GM12878 (cell line): ENCODE data around the gene AGFG1. TPM values are rescaled to one million over a fixed set of nuclear protein-coding genes. Genes with fewer than 3 reads are reported as not detected.

ENCODE experiments used
- ATAC-seq: fragments of 200-7000 bp; cut with Tn5 transposase; 3 replicates; pipeline ENCODE4 v1.9.1; 2020; ENCODE audit warnings: mild to moderate bottlenecking, moderate library complexity
- BruUV-seq: library from RNA; stranded (reverse); fragments of 400-500 nt; replicated peaks from 2 replicates; lab custom pipeline; 2021; lab: Mats Ljungman, UMichigan
- CTCF ChIA-PET: fragments of 300-600 bp; sonication (Branson Sonifier 250); formaldehyde crosslinking; extraction: SDS; loops from one replicate; lab custom pipeline; 2021; ENCODE audit warnings: inconsistent platforms; lab: Yijun Ruan, JAX
- POLR2A ChIA-PET: fragments of 350-600 bp; formaldehyde crosslinking; extraction: SDS; loops from one replicate; lab custom pipeline; 2021; ENCODE audit warnings: inconsistent platforms; lab: Charles Lee
- RAD21 ChIA-PET: fragments of 300-600 bp; sonication (Branson Sonifier 250); formaldehyde crosslinking; loops from one replicate; lab custom pipeline; 2023; ENCODE audit warnings: antibody characterized with exemption; ENCODE audit not compliant: unreplicated experiment; lab: Charles Lee
- SMC1A ChIA-PET: fragments of 300-600 bp; sonication (Branson Sonifier 250); formaldehyde crosslinking; loops from one replicate; lab custom pipeline; 2023; ENCODE audit not compliant: unreplicated experiment, uncharacterized antibody; lab: Charles Lee
- DNase-seq: peaks from one replicate; pipeline ENCODE4 v3.0.0-alpha.2; 2011; ENCODE audit warnings: low read depth, low spot score
- FAIRE-seq: peaks from 3 replicates; lab custom pipeline; 2011; peaks lifted over from hg19 to GRCh38; lab: Jason Lieb, UNC
- H2AFZ ChIP-seq: 2 replicates; pipeline ENCODE4 v1.6.0; 2011; ENCODE audit warnings: low read depth, low read length, control low read depth; ENCODE audit not compliant: control insufficient read depth
- H3K27ac ChIP-seq: 2 replicates; pipeline ENCODE4 v1.5.1; 2011; ENCODE audit warnings: control low read depth; ENCODE audit not compliant: control insufficient read depth, insufficient read depth
- H3K27me3 ChIP-seq, 2 experiments: replicated peaks in 1 of 2; 2 replicates each; pipeline versions ENCODE4 v1.6.0 to v1.6.1; 2011; ENCODE audit warnings: low read length in 1 of 2; ENCODE audit not compliant: control insufficient read depth in 2 of 2, insufficient read depth in 2 of 2
- H3K36me3 ChIP-seq, 2 experiments: 2 replicates each; pipeline ENCODE4 v1.5.1; 2011; ENCODE audit warnings: low read length in 1 of 2; ENCODE audit not compliant: control insufficient read depth in 2 of 2, insufficient read depth in 2 of 2
- H3K4me1 ChIP-seq: 2 replicates; pipeline ENCODE4 v1.6.1; 2011; ENCODE audit warnings: mild to moderate bottlenecking, low read length, moderate library complexity, mixed read lengths; ENCODE audit not compliant: control insufficient read depth, insufficient read depth
- H3K4me2 ChIP-seq: 2 replicates; pipeline ENCODE4 v1.6.0; 2011; ENCODE audit warnings: control low read depth; ENCODE audit not compliant: control insufficient read depth, insufficient read depth
- H3K4me3 ChIP-seq: fragments of 200-600 bp; sonication (generic); 2 replicates; pipeline ENCODE4 v1.5.1; 2016
- H3K79me2 ChIP-seq: 2 replicates; pipeline ENCODE4 v1.6.0; 2011; ENCODE audit warnings: low read length; ENCODE audit not compliant: control insufficient read depth, insufficient read depth
- H3K9ac ChIP-seq: 2 replicates; pipeline ENCODE4 v1.8.0; 2011; ENCODE audit warnings: low read length, control low read depth, mixed read lengths; ENCODE audit not compliant: control insufficient read depth, insufficient read depth
- H3K9me3 ChIP-seq: replicated peaks from 3 replicates; pipeline ENCODE4 v1.5.1; 2011; ENCODE audit warnings: mild to moderate bottlenecking, low read length; ENCODE audit not compliant: control insufficient read depth, insufficient read depth
- H4K20me1 ChIP-seq: 2 replicates; pipeline ENCODE4 v1.6.0; 2011; ENCODE audit not compliant: control insufficient read depth, insufficient read depth
- ATF2 ChIP-seq: IDR thresholded peaks from 2 replicates; pipeline ENCODE4 v1.6.1; 2012; ENCODE audit warnings: low read length, inconsistent platforms
- CUX1 ChIP-seq: IDR thresholded peaks from 2 replicates; pipeline ENCODE4 v1.6.1; 2012; ENCODE audit warnings: improper control_type of control experiment, low read depth, low read length; ENCODE audit not compliant: insufficient replicate concordance
- KLF5 ChIP-seq: fragments of 450-650 bp; IDR thresholded peaks from 2 replicates; pipeline ENCODE4 v1.6.1; 2014; ENCODE audit warnings: mild to moderate bottlenecking; ENCODE audit not compliant: partially characterized antibody
- NR2C2 ChIP-seq: IDR thresholded peaks from 2 replicates; pipeline ENCODE4 v1.6.1; 2011; ENCODE audit warnings: borderline replicate concordance, low read depth; ENCODE audit not compliant: control insufficient read depth, insufficient read length
- NRF1 ChIP-seq: conservative IDR thresholded peaks from 2 replicates; pipeline ENCODE4 v1.6.1; 2011; ENCODE audit warnings: mild to moderate bottlenecking, low read depth, low read length, improper control_type of control experiment
- SIN3A ChIP-seq: IDR thresholded peaks from 2 replicates; pipeline ENCODE4 v1.6.1; 2012; ENCODE audit warnings: low read depth, low read length, improper control_type of control experiment
- SPI1 ChIP-seq: IDR thresholded peaks from 2 replicates; pipeline ENCODE4 v1.6.1; 2011; ENCODE audit warnings: low read depth, mild to moderate bottlenecking, low read length, moderate library complexity, borderline replicate concordance; ENCODE audit not compliant: insufficient read depth
- SREBF1 ChIP-seq: IDR thresholded peaks from 2 replicates; pipeline ENCODE4 v1.6.1; 2012; ENCODE audit warnings: mild to moderate bottlenecking, low read length
- TAF1 ChIP-seq: IDR thresholded peaks from 2 replicates; pipeline ENCODE4 v1.6.1; 2011; ENCODE audit warnings: mild to moderate bottlenecking, low read depth, low read length, borderline replicate concordance
- USF1 ChIP-seq: IDR thresholded peaks from 2 replicates; pipeline ENCODE4 v1.6.1; 2011; ENCODE audit warnings: borderline replicate concordance, low read depth, mild to moderate bottlenecking, moderate library complexity, mixed read lengths, low read length; ENCODE audit not compliant: insufficient read depth; ENCODE audit errors: extremely low read length
- ZBED1 ChIP-seq: IDR thresholded peaks from 2 replicates; pipeline ENCODE4 v1.6.1; 2016; ENCODE audit warnings: borderline replicate concordance
- ZBTB4 ChIP-seq: fragments of 450-650 bp; formaldehyde crosslinking; IDR thresholded peaks from 2 replicates; pipeline ENCODE4 v1.4.0; 2022; ENCODE audit warnings: mild to moderate bottlenecking, moderate library complexity
- WGBS: methylation state at CpG from one replicate; pipeline ENCODE4 v1.1.6; 2016; ENCODE audit warnings: low lambda C conversion rate; ENCODE audit not compliant: insufficient replicate concordance, insufficient coverage; ENCODE audit errors: missing lambda C conversion rate; 5-methylcytosine and 5-hydroxymethylcytosine counted together
- in situ Hi-C: fragments of 300-500 bp; cut with MboI; formaldehyde crosslinking; loops from 9 replicates; pipeline ENCODE4 v1.14.3; 2018; ENCODE audit warnings: mixed read lengths
- intact Hi-C: fragments of 100-400 bp; cut with micrococcal nuclease; formaldehyde crosslinking; loops from one replicate; pipeline ENCODE4 v1.14.2; 2022; ENCODE audit not compliant: unreplicated experiment
- polyA plus RNA-seq, 11 experiments: library from polyadenylated mRNA; depleted of rRNA in 4 of 11; unstranded in 6 of 11; stranded (reverse) in 5 of 11; fragments of >200 nt; fragmentation: Nextera tagmentation in 4 of 11; fragmentation: Illumina TruSeq in 1 of 11; extraction: Ambion mirVana in 4 of 11; extraction: Trizol in 1 of 11; gene quantifications; 1 replicate in 1 of 11; 2 replicates in 10 of 11; pipeline versions ENCODE4 v1.2.1 to v1.2.3, GENCODE V29; 2011 to 2016; ENCODE audit warnings: inconsistent platforms in 2 of 11, missing spikeins in 2 of 11, low read depth in 1 of 11
- total RNA-seq, 4 experiments: library from RNA; depleted of rRNA in 3 of 4; stranded (reverse); fragments of >200 nt in 3 of 4; fragmentation: Illumina TruSeq in 1 of 4; extraction: Trizol in 1 of 4; gene quantifications; 2 replicates each; pipeline versions ENCODE4 v1.2.1 to v1.2.3, GENCODE V29; 2013 to 2021

AGFG1 gene
- total and polyA plus RNA-seq, 10 of the 15 experiments (the other 5 are each of a cell fraction or from before 2014, with no cell fraction given): 7.3 to 243 (median 81.7) TPM

GRCh38 chr2:227474410-227474809, 2.5 kb downstream of the AGFG1 start:
- Histone ChIP-seq H3K36me3 (no peaks in the 10 kb centered on the region; a peak in 1 of 4 replicates), H3K4me2 (peak overlapping the region; percentile 98), H3K9me3 (no peaks in the 10 kb centered on the region), H4K20me1 (no peaks in the 10 kb centered on the region), H3K79me2 (peaks cover 74% of the 10 kb centered on the region), H3K27me3 (no peaks in the 10 kb centered on the region), H3K4me1 (peaks cover 4% of the 10 kb centered on the region), H2AFZ (no peak overlapping the region), H3K9ac (no peak overlapping the region), H3K27ac (no peak overlapping the region), H3K4me3 (peak overlapping the region; percentile 83)
- FAIRE-seq (no peak), ATAC-seq (no peak), DNase-seq (no peak)
- 39% methylated on average over 3 of the region's 3 CpGs for WGBS
- ChIA-PET POLR2A (interaction anchor here (0.6 to 1.6 kb wide), 3 partner anchors 10 to 64 kb away, joined by 3 to 9 read pairs (median 4); no protein-coding TSS in a partner anchor), RAD21 (interaction anchor here (0.7 to 5.7 kb wide), 18 partner anchors 8 to 387 kb away, joined by 3 to 61 read pairs (median 4); no protein-coding TSS in a partner anchor), CTCF (interaction anchor here (0.6 to 6.9 kb wide), 17 partner anchors 8 to 388 kb away, joined by 3 to 127 read pairs (median 3); no protein-coding TSS in a partner anchor), SMC1A (interaction anchor here (1.0 to 5.3 kb wide), 31 partner anchors 7 to 388 kb away, joined by 3 to 56 read pairs (median 5); no protein-coding TSS in a partner anchor)
- in situ Hi-C loops: no loop called here
- intact Hi-C loops: no loop called here
- no TSS peak for BruUV-seq
- no peak for TF ChIP-seq SPI1
- no peak for TF ChIP-seq TAF1
- TF ChIP-seq SIN3A: no peak
- TF ChIP-seq ATF2: no peak
- no peak for TF ChIP-seq ZBTB4 (CRISPR knock-in tag)
- TF ChIP-seq NR2C2: no peak
- no peak for TF ChIP-seq SREBF1
- TF ChIP-seq USF1: no peak
- TF ChIP-seq NRF1: no peak
- TF ChIP-seq CUX1: no peak
- no peak for TF ChIP-seq ZBED1
- no peak for TF ChIP-seq KLF5
